Mesenchymal stem cell (in vitro differentiated cells and primary cell): ENCODE data around the gene SIGLEC8. TPM values are rescaled to one million over a fixed set of nuclear protein-coding genes. Genes with fewer than 3 reads are reported as not detected.

ENCODE experiments used
- DNase-seq: peaks from one replicate; pipeline ENCODE4 v3.0.0-alpha.2; 2013
- H2AFZ ChIP-seq: one replicate; pipeline ENCODE4 v1.6.1; 2013; ENCODE audit warnings: low read depth, mild to moderate bottlenecking, control low read depth, inconsistent platforms, low read length, moderate library complexity
- H2AK5ac ChIP-seq: 2 replicates; pipeline ENCODE4 v1.6.1; 2013; ENCODE audit warnings: low read length, moderate library complexity, mild to moderate bottlenecking, inconsistent platforms; ENCODE audit not compliant: severe bottlenecking
- H2BK120ac ChIP-seq: one replicate; pipeline ENCODE4 v1.6.1; 2013; ENCODE audit warnings: low read depth, mild to moderate bottlenecking, inconsistent platforms, low read length, moderate library complexity
- H2BK12ac ChIP-seq, 2 experiments: one replicate each; pipeline ENCODE4 v1.6.1; 2013; ENCODE audit warnings: inconsistent platforms in 2 of 2, low read length in 2 of 2, mild to moderate bottlenecking in 2 of 2, moderate library complexity in 2 of 2, control low read depth in 1 of 2
- H2BK15ac ChIP-seq: one replicate; pipeline ENCODE4 v1.6.1; 2013; ENCODE audit warnings: mild to moderate bottlenecking, low read depth, inconsistent platforms; ENCODE audit not compliant: poor library complexity, severe bottlenecking
- H2BK5ac ChIP-seq: 2 replicates; pipeline ENCODE4 v1.6.1; 2013; ENCODE audit warnings: low read depth, mild to moderate bottlenecking, low read length, control low read depth, inconsistent platforms; ENCODE audit not compliant: poor library complexity, severe bottlenecking
- H3K14ac ChIP-seq, 2 experiments: one replicate each; pipeline ENCODE4 v1.6.1; 2013; ENCODE audit warnings: inconsistent platforms in 2 of 2, low read length in 2 of 2, control low read depth in 1 of 2, mild to moderate bottlenecking in 1 of 2, moderate library complexity in 1 of 2
- H3K18ac ChIP-seq, 2 experiments: one replicate each; pipeline ENCODE4 v1.6.1; 2013; ENCODE audit warnings: inconsistent platforms in 2 of 2, low read length in 2 of 2, control low read depth in 1 of 2, low read depth in 1 of 2, mild to moderate bottlenecking in 1 of 2
- H3K23ac ChIP-seq, 2 experiments: one replicate each; pipeline ENCODE4 v1.6.1; 2013; ENCODE audit warnings: inconsistent platforms in 2 of 2, low read length in 2 of 2, mild to moderate bottlenecking in 2 of 2, moderate library complexity in 2 of 2, control low read depth in 1 of 2
- H3K27ac ChIP-seq: 2 replicates; pipeline ENCODE4 v1.5.1; 2013; ENCODE audit warnings: mild to moderate bottlenecking, moderate library complexity, low read length, control low read depth, inconsistent platforms; ENCODE audit not compliant: poor library complexity, severe bottlenecking
- H3K27me3 ChIP-seq, 2 experiments: 2 replicates each; pipeline versions ENCODE4 v1.6.1 to v1.7.0; 2013; ENCODE audit warnings: low read length in 2 of 2, mild to moderate bottlenecking in 2 of 2, moderate library complexity in 2 of 2, control low read depth in 1 of 2, inconsistent platforms in 1 of 2; ENCODE audit not compliant: control insufficient read depth in 1 of 2, insufficient read depth in 1 of 2
- H3K36me3 ChIP-seq, 2 experiments: 2 replicates each; pipeline versions ENCODE4 v1.6.1 to v1.7.0; 2013; ENCODE audit warnings: low read length in 2 of 2, control low read depth in 1 of 2, inconsistent platforms in 1 of 2, low read depth in 1 of 2, mild to moderate bottlenecking in 1 of 2; ENCODE audit not compliant: insufficient read depth in 2 of 2, control insufficient read depth in 1 of 2
- H3K4ac ChIP-seq, 2 experiments: one replicate each; pipeline ENCODE4 v1.6.1; 2013; ENCODE audit warnings: inconsistent platforms in 2 of 2, low read length in 2 of 2, mild to moderate bottlenecking in 2 of 2, moderate library complexity in 2 of 2, control low read depth in 1 of 2, low read depth in 1 of 2
- H3K4me1 ChIP-seq: 2 replicates; pipeline ENCODE4 v1.6.1; 2013; ENCODE audit warnings: low read depth, low read length, control low read depth; ENCODE audit not compliant: control insufficient read depth, insufficient read depth
- H3K4me2 ChIP-seq: 2 replicates; pipeline ENCODE4 v1.6.1; 2013; ENCODE audit warnings: low read length, mild to moderate bottlenecking, inconsistent platforms; ENCODE audit not compliant: poor library complexity, severe bottlenecking
- H3K4me3 ChIP-seq, 2 experiments: 2 replicates each; pipeline versions ENCODE4 v1.5.1 to v1.7.0; 2013; ENCODE audit warnings: low read length in 2 of 2, mild to moderate bottlenecking in 2 of 2, control low read depth in 1 of 2, low read depth in 1 of 2; ENCODE audit not compliant: insufficient read depth in 1 of 2
- H3K79me1 ChIP-seq: replicated peaks from 2 replicates; pipeline ENCODE4 v1.6.1; 2013; ENCODE audit warnings: mild to moderate bottlenecking, control low read depth, low read length, inconsistent platforms; ENCODE audit not compliant: poor library complexity, severe bottlenecking
- H3K9ac ChIP-seq: 2 replicates; pipeline ENCODE4 v1.7.0; 2013; ENCODE audit warnings: mild to moderate bottlenecking, low read length, moderate library complexity
- H3K9me3 ChIP-seq: 2 replicates; pipeline ENCODE4 v1.7.0; 2013; ENCODE audit warnings: mild to moderate bottlenecking, low read length; ENCODE audit not compliant: control insufficient read depth
- H4K8ac ChIP-seq: one replicate; pipeline ENCODE4 v1.6.1; 2013; ENCODE audit warnings: inconsistent platforms, mild to moderate bottlenecking, low read length, moderate library complexity
- H4K91ac ChIP-seq: one replicate; pipeline ENCODE4 v1.6.1; 2013; ENCODE audit warnings: mild to moderate bottlenecking, low read length, inconsistent platforms
- WGBS: methylation state at CpG from one replicate; pipeline ENCODE4 v1.1.7; 2013; ENCODE audit warnings: mixed read lengths; 5-methylcytosine and 5-hydroxymethylcytosine counted together
- small RNA-seq: library from polyadenylated mRNA; stranded (forward); fragments of <200 nt; extraction: miRNeasy Mini kit (QIAGEN cat#:217004); gene quantifications from one replicate; pipeline ENCODE3, GENCODE V24; 2013; ENCODE audit warnings: low read depth

SIGLEC8 gene

GRCh38 chr19:51402117-51402516 is 56.1 kb downstream of the SIGLEC8 start:
- no peak overlapping the region for H2BK5ac ChIP-seq
- no peaks in the 10 kb centered on the region for H3K79me1 ChIP-seq
- H2AK5ac ChIP-seq: no peak overlapping the region
- peak overlapping the region in 1 of 2 experiments; percentile 24 for H3K4me3 ChIP-seq
- H2BK15ac ChIP-seq: no peak overlapping the region
- no peak overlapping the region for H2AFZ ChIP-seq
- no peaks in the 10 kb centered on the region for H3K4me1 ChIP-seq
- no peak overlapping the region for H2BK120ac ChIP-seq
- no peak overlapping the region for H3K23ac ChIP-seq
- no peak overlapping the region for H3K4me2 ChIP-seq
- no peak overlapping the region for H3K14ac ChIP-seq
- no peak overlapping the region for H3K9ac ChIP-seq
- 86% methylated on average over 9 of the region's 9 CpGs for WGBS
- no peak overlapping the region for H3K18ac ChIP-seq
- no peak overlapping the region for H2BK12ac ChIP-seq
- DNase-seq: no peak
- no peak overlapping the region for H4K91ac ChIP-seq
- peaks cover 21% of the 10 kb centered on the region for H3K9me3 ChIP-seq
- H4K8ac ChIP-seq: no peak overlapping the region
- no peak overlapping the region for H3K4ac ChIP-seq
- no peaks in the 10 kb centered on the region for H3K27me3 ChIP-seq
- H3K36me3 ChIP-seq: no peaks in the 10 kb centered on the region
- no peak overlapping the region for H3K27ac ChIP-seq

Small RNA genes lying within 50 kb of the gene (small RNA-seq; reads per million reads assigned to genes)
- gene AC020914.3 (not detected), gene AC020914.5 (not detected)
